ENCODE measurements around the gene TEDC1.
A peak's percentile ranks its signal among the peaks of the same experiment; 100 is the strongest.

- TF ChIP-seq, protein P1, sequence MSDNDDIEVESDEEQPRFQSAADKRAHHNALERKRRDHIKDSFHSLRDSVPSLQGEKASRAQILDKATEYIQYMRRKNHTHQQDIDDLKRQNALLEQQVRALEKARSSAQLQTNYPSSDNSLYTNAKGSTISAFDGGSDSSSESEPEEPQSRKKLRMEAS (IDR thresholded peaks at IDR 0.05) = no peak
- TF ChIP-seq EP300 (IDR thresholded peaks at IDR 0.05; ENCODE audit: borderline replicate concordance) (peak; percentile 44; the same call in 1 of the 2 replicates), RAD21 (IDR thresholded peaks at IDR 0.05; ENCODE audit: low read depth) (no peak), TAF1 (IDR thresholded peaks at IDR 0.05; ENCODE audit: low read depth) (no peak), TEAD4 (IDR thresholded peaks at IDR 0.05) (peak; percentile 36; the same call in 1 of the 2 replicates), CEBPB (IDR thresholded peaks at IDR 0.05) (no peak), NFIC (IDR thresholded peaks at IDR 0.05) (peak; percentile 44; the same call in 1 of the 2 replicates), YY1 (IDR thresholded peaks at IDR 0.05; ENCODE audit: low read depth) (no peak)
- TF ChIP-seq, protein P2, sequence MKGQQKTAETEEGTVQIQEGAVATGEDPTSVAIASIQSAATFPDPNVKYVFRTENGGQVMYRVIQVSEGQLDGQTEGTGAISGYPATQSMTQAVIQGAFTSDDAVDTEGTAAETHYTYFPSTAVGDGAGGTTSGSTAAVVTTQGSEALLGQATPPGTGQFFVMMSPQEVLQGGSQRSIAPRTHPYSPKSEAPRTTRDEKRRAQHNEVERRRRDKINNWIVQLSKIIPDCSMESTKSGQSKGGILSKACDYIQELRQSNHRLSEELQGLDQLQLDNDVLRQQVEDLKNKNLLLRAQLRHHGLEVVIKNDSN (IDR thresholded peaks at IDR 0.05) = no peak
Measured at GRCh38 chr14:105483300-105484068, 7.6 kb upstream of the TEDC1 start.
